T-helper 1 cell treated with Interleukin-12 subunit alpha and Interleukin-12 subunit beta and Interleukin-4 antibody, amounts not matched to agents 30 ng/mL and 1 ng/mL, for 36 hours (primary cell): ENCODE data around the gene GDF2. TPM values are rescaled to one million over a fixed set of nuclear protein-coding genes. Genes with fewer than 3 reads are reported as not detected.

Source experiments
- intact Hi-C: fragments of 100-400 bp; cut with micrococcal nuclease; formaldehyde crosslinking; loops from one replicate; pipeline ENCODE4 v1.15.1; 2024
- total RNA-seq: library from RNA; stranded (reverse); gene quantifications from 2 replicates; pipeline ENCODE4 v1.2.3, GENCODE V29; 2022

Gene GDF2
- not detected in 2 replicates for total RNA-seq

DNA sequence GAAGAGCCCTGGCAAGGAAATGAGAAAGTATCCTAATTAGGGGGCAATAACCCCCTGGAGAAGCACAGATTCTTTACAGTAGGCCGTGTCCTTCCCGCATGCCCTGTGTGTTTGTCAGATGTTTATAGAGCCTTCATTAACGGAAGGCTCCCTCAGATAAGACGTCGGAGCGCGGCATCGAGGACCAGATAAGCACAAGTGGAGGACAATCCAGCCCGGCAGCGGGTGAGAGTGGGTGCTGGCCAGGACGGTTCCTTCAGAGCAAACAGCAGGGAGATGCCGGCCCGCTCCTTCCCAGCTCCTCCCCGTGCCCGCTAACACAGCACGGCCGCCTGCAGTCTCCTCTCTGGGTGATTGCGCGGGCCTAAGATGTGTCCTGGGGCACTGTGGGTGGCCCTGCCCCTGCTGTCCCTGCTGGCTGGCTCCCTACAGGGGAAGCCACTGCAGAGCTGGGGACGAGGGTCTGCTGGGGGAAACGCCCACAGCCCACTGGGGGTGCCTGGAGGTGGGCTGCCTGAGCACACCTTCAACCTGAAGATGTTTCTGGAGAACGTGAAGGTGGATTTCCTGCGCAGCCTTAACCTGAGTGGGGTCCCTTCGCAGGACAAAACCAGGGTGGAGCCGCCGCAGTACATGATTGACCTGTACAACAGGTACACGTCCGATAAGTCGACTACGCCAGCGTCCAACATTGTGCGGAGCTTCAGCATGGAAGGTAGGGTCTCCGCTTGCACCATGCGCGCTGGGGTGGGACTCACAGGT is at the start of gene GDF2:
TSS of gene GDF2 (plus strand) at position 155 of the 762 bp plus-strand sequence. CDS start at position 370, 215 bp downstream.
- intact Hi-C loops = no loop called here

DNA sequence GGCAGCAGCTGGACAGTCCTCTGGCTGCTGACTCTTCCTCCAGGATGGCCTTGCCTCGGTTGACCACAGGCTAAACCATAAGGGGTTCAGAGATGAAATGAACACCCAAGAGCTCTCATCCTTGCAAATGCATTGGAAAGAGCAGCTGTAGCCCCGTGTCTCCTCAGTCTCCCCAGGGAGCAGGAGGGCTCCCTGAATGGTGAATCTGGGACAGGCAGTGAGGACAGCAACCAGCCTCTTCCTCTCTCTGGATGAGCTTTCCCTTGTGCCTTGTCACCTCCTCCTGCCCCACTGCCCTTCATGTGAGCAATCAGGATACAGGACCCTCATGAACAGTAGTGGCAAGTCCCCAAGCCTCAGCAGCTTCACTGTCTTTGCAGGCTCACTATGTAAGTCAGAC is 46.2 kb upstream of the GDF2 start:
- intact Hi-C loops = loop anchor here (5.0 kb wide), 1 partner anchor 36 kb away; no protein-coding TSS in a partner anchor

DNA sequence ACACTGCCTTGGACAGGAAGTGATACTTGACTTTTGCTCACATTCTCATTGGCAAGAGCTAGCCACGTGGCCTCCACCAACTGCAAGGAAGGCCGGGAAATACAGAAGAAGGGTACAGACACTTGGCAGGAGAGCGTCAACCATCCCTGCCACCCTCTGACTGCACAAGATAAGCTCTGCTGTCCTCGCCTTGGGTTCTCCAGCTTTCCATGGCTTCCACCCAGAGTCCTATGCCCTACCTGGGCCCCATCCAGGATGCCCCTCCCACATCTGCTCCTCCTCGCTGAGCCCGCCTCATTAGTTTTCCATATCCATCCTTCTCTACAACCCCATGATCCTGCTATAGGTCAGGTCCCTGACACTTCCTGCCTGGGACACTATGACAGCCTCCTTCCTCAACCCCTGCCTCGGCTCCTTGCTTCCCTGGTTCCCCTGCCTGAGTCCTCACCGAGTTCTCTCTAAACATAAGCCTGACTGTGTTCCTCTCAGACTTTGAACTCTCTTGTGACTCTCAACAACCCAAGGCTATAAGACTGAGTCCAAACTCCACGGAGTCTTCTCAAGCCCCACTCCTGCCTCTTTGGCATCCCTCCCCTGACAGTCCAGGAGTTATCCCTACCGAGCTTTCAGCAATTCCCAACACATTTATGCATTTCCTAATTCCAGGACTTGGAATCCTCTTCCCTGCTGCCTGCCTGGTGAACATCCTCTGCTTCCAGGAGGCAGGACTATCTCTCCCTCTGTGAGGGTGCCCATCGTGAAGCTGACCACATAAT is 45.5 kb upstream of the GDF2 start:
- intact Hi-C loops = loop anchor here (1.0 to 5.0 kb wide), 2 partner anchors 15 to 36 kb away; no protein-coding TSS in a partner anchor

DNA sequence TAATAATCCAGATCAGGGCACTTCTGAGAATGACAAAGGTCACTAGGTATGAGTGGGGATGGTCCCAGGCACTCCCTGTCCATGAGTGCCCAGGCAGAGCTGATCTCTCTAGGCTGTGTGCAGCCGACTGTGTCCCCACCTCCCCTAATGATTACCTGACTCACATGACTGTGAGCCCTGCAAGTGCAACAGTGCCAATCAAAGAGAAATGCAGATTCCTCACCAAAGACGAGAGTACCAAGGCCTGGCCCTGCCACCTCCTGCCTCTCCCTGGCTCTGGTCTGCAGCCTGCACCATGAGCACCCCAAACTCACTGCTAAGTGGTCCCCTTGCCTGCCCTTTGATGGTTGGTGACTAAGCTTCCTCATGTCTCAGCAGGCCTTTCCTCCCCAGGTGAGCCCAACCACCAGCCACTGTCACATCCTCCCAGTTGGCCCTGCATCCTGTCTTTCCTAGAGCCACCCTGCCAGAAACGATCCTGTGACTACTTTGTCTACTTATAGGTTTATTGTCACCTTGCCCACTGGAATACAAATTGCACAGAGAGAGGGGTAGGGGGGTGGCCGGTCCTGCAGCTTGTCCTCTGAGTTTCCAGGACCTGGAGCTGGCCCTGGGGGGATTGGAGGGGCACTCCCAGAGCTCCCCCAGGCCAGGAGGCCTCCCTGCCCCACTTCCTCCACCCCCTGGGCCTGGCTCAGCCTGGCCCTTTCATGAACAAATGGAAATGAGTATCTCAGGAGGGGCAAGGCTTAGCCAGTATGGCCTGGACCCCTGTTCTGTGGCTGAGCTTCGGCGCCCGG is 44.7 kb upstream of the GDF2 start:
- intact Hi-C loops = loop anchor here (1.0 to 5.0 kb wide), 2 partner anchors 16 to 35 kb away; no protein-coding TSS in a partner anchor

DNA sequence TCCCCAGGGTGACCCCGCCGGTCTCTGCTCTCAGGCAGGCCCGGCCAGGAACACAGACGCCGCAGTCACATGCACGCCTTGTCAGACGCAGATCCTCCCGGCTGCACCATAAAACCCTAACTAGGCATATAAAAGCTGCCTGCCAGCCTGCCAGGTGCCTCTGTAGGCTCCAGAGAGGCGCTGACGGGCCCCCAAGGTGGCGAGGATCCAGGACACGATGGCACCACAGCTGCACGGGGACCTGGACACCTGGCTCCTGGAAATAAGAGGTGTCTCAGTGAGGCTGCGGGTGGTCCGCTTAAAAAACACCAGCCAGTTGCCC is 44.1 kb upstream of the GDF2 start:
- intact Hi-C loops = loop anchor here (5.0 kb wide), 1 partner anchor 34 kb away; no protein-coding TSS in a partner anchor

DNA sequence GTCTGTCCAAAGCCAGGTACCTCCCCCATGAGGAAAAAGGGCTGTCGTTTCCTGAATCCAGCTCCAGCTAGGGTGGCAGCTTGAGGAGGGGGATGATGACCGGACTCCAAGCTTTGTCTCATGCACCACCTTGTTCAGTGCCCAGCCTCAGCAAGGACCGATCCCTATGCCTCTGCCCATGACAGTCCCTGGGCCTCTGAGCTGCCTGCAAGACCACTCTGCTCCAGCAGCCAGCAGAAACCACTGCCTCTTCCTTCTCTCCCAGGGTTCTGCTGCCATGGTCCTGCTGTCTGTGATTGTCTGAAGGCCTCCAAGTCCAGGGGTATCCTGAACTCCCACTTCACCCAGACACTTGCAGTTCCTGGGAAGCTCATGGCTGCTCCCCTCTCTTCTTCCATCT is 43.5 kb upstream of the GDF2 start:
- intact Hi-C loops = loop anchor here (5.0 kb wide), 1 partner anchor 34 kb away; no protein-coding TSS in a partner anchor

DNA sequence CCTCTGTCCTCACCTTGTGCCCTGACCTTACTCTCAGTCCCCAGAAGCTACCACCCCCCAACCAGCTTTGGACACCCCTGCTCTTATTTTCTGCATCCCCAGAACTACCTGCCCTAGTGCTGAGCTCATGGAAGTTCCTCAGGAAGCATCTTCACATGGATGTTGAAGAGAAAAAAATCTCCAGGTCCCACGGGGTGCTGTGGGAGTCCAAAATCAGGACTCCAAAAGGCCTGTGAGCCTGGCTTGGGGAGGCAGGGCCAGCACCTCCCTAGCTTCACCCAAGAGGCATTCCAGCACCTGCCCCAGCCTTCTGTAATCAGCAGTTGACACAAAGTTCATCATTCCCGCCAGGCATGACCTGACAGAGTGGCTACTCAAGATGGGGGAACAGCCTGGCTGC is 43.0 kb upstream of the GDF2 start:
- intact Hi-C loops = loop anchor here (5.0 kb wide), 1 partner anchor 33 kb away; no protein-coding TSS in a partner anchor

DNA sequence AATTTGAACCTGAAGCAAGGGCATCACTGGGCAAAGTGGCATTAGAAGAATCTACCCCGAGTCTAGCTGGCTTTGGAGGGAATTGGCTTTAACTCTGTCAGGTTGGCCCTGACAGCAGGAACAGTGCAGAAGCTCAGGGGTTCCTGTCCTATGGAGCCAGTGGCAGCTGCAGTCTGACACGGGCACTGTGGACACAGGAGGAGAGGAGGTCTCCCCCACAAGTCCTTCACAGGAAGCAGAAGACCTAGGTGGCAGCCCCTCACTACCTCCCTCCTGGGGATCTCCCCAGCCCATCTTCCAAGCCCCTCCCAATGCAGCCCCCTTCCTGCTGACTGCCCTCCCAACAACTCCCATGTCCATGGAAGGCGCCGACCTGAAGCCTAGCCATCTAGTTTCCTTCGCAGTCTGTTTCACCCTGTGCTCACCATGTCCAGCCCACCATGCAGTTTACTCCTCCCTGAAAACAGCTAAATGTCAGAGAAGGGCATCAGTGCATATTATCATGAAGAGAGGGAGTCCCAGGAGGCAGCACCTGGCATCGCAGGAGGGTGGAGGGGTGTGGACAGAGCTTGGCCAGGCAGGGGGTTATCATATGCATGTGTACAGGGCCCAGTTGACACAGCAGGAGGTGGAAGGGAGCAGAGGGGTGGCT is 40.1 kb upstream of the GDF2 start:
- intact Hi-C loops = no loop called here

DNA sequence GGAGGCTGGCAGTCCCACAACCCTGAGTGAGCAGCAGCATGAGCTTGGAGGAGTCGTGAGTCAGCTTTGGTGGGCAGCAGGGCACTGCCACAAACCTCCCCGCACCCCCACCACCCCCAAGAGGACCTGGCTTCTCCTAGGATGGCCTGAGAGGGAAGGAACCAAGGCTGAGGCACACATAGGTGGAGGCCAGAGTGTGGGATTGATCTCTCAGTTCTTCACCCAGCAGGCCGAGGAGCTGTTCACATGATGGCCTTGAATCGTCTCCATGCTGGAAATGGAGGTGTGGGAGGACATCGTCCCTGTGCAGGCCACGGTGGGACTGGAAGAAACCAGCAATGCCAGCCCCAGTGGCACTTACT is 39.6 kb upstream of the GDF2 start:
- intact Hi-C loops = no loop called here

DNA sequence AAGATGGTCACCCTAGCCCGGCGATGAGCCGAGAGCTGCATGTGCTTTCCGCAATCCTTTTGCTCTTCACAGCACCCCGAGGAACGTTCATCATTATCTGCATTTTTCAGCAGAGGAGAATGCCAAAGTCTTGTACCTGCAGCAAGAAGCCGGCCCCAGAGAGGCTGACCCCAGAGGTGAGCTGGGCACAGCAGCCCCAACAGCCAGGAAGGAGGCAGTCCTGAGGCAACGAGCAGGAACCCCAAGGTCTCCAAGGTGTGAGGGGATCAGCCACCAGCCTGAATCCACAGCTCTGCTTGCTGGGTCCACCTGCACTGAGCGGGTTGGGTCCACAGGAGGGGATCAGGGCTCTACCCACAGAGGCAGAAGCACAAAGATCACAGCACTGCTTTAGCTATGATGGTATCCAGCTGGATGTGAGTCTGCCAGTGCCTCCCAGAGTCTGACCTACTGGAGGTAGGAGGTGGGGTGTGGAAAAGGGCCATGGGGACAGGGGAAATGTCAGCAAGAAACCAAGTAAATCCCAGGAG is 39.1 kb upstream of the GDF2 start:
- intact Hi-C loops = no loop called here

DNA sequence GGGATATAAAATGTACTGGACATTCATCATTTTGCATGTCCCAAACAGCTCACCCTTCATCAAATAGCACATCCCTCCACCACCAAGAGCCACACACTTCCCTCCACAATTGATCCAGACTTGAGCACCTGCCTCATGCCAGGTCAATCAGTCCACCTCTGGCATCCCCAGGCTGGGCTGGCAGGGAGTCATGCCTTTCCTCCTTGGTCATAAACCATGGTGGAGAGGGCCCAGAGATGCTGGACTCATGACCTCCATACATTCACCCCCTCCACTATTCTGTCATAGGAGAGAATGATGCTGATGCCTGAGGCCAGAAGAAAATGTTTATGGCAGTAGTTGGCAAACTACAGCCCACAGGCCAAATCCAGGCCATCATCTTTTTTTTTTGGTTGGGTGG is 38.4 kb upstream of the GDF2 start:
- intact Hi-C loops = no loop called here

DNA sequence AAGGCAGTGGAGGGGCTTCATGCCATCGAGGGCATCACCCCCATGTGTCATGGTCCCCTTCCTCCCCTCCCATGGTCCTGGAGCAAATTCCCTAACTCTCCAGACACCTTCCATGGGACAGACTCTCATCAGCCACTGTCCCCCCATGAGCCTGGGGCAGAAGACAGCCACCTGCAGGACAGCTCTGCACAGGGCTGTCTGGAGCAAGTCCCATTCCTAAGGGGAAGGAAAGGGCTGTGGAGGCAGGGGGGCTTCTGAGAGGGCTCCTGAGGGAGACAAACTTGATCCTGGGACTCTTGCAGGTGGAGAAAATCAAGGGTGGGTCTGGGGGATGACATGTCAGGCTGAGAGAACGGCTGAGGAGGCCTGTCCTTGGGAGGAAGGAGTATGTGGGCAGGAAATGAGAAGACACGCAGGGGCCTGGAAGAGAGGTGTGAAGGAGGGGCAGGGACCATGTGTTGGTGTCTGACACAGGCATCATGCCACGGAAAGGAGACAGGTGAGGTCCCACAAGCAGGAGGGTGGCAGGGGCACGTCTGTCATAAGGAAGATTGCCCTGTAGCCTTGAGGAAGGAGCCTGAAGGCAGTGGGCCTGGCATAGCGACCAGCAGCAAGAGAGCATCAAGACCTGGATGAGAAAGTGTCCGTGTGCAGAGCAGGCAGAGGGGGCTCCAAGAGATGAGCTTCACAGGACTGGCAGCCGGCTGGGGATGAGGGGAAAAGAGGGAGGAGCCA is 36.7 kb upstream of the GDF2 start:
- intact Hi-C loops = no loop called here

DNA sequence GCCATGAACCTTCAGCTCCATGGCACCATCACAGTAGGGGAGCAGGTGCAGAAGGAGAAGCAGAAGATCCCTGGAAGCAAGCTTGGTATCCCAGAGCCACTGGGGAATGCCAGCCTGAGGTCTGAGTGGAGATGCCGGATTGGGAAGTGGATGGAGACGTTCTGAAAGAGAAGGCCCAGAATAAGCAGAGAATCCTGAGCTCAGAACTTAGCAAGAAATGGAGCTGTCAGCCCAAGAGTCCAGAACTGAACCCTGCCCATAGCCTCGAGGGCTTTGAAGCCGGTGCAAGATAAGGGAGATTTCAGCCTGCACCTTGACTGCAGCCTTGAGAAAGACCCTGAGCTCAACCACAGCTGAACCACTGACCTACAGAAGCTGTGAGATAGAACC is 36.1 kb upstream of the GDF2 start:
- intact Hi-C loops = no loop called here

DNA sequence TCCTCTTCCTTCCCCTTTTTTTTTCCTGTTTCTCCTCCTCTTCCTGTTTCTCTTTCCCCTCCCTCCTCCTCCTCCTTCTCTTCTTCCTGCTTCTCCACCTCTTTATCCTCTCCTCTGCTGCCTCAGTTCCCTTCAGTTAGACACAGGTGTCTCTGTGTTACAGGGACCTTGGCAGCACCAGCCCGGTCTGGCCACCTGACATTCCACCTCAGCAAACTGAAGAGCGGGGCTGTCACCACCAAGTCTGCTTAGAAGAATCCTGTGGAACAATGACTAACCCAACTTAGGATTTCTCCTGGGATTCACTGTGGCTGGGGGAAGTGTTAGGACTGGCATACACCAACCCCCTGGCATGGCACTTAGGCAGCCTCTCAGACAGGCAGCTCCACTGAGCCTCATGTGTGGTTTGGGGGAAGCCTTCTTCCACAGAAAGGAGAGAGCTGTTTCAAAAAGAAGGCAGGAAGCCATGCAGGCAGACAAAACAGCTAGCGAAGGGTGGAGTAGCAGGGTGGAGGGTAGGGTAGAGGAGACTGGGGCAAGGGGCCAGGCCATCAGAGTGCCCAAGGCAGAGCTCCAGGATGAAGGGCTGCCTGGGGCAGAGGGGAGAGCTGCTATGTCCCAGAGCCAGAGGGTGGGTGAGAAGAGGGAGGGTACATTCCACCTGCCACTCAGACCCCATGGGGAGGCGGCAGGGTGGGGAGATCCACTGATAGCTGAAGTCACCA is 35.5 kb upstream of the GDF2 start:
- intact Hi-C loops = no loop called here

DNA sequence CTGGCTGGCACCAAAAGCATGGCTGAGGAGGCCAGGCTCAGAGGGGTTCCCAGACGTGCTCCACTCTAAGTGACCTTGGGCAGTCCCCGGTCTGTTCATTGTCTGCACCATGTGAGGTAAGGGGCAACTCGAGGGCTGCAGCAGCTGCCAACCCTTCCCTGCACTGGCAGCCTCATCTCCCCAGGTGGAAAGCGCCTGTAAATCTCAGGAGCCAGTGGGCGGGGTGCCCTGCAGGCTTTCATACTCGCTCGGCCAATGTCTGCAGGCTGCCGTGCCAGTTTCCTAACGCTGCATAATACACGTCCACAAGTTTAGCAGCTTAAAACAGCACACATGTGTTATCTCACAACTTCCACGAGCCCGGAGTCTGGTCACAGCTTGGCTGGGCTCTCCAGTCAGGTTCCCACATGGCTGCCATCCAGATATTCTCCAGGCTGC is 34.9 kb upstream of the GDF2 start:
- intact Hi-C loops = no loop called here

DNA sequence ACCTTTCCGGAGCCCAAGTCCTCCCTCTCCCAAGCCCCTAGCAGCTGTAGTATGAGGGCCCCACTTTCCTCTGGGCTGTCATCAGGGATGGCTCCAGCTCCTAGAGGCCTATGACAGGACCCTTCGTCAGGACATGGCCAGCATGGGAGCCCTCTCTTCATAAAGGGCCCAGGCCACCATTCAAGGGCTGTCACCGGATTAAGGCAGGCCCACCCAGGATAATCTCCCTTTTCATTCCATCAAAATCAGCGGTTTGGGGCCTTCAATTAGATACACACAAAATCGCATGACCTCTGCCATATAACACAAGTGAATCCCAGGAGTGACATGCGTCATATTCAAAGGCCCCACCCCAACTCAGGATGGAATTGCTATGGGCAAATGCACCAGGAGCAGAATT is 34.4 kb upstream of the GDF2 start:
- intact Hi-C loops = no loop called here

DNA sequence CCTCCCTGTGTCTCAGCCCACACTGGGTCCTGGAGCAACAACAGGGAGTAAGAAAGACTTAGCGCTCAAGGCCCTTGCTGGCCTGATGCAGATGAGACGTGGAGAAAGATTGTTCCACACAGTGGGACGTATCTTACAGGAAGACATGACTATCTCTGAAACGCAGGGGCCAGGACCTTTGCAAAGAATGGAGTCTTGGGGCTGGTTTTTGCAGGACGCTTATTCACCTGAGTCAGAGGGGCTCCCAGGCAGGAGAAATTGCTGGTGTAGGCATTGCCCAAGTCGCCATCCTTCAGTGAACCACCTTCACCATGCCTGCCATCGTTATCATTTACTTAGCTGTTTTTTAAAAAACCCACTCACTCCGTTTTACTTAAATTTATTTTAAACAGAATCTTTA is 34.0 kb upstream of the GDF2 start:
- intact Hi-C loops = no loop called here

DNA sequence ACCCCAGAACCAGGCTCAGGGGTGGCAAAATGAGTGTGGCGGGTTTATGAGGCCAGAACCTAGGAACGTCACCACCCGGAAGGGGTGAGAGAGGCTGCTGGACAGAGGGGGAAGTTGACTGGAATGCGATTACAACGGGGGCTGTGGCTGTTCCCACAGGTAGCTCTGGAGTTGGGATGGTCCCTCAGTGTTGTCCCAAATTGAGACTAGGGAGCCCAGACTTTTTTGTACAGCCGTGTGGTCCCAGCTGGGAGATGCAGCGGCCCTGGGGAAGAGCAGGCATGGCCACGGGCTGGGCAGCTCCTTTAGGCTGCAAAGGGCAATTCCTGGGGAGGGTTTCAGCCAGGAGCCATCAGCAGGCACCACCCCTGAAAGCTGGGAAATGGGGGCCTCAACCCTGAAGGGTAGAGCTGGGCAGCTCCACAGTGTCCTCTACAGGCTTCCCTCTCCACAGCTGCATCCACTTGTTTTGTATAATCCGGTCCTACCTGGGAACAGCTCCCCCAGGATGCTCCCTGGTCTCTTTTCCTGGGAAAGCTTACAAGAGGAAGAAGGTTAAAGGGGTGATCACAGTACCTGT is 33.2 kb upstream of the GDF2 start:
- intact Hi-C loops = no loop called here

DNA sequence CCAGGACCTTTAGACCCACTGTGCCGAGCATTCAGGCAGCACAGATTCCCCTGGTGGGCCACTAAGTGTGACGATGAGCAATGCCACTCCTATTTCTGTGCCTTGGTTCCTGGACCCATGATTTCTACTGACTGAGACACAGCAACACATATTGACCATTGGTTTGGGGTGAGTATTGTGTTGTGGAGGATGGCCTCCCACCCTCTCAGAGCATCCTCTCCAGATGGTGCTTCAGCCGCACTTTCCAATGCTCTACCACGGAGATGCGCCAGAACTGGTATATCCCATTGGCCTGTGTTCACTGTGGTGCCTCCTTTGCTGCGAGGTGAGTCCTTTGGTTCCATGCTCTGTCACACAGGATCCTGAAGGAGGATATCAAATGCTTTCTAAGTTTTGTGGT is 32.3 kb upstream of the GDF2 start:
- intact Hi-C loops = no loop called here
